ENCODE data around the gene UNG. TPM values are rescaled to one million over a fixed set of nuclear protein-coding genes. Genes with fewer than 3 reads are reported as not detected.

UNG gene
- total and polyA plus RNA-seq, 2 of the 8 experiments (the other 6 are each of a cell fraction or from before 2014, with no cell fraction given) = 71.6 to 163 TPM

DNA sequence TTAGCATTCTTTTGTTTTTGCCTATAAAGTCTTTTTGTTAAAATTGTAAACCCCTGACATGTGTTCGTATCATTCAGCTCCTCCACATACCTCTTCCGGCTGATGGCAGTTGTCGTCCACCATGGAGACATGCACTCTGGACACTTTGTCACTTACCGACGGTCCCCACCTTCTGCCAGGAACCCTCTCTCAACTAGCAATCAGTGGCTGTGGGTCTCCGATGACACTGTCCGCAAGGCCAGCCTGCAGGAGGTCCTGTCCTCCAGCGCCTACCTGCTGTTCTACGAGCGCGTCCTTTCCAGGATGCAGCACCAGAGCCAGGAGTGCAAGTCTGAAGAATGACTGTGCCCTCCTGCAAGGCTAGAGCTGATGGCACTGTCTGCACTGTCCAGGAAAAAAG, 11.8 kb upstream of the UNG start:
- CTCF ChIA-PET (ENCODE audit: partially characterized antibody) = interaction anchor here (1.4 kb wide), 1 partner anchor 200 kb away, joined by 3 read pairs; no protein-coding TSS in a partner anchor
- DNase-seq (ENCODE audit: low read depth in 1 of 2, low spot score in 2 of 2) (no peak), FAIRE-seq (no peak)
- no peak overlapping the region for H3K14ac ChIP-seq (ENCODE audit: insufficient read length)
- H4K8ac ChIP-seq (ENCODE audit: extremely low read depth, insufficient read depth, low read length) = no peak overlapping the region
- H2BK12ac ChIP-seq (ENCODE audit: low read depth, low read length) = no peak overlapping the region
- H3K4ac ChIP-seq (replicated peaks; ENCODE audit: insufficient read length, low read depth, low read length) = no peak overlapping the region
- H3K9me3 ChIP-seq (ENCODE audit: insufficient read depth in 2 of 2, low read depth in 1 of 2, low read length in 1 of 2) = no peaks in the 10 kb centered on the region
- H3K36me3 ChIP-seq (ENCODE audit: control insufficient read depth in 2 of 4, insufficient read depth in 4 of 4, low read length in 3 of 4) = peaks cover 0 to 19% (median 4%) of the 10 kb centered on the region in 4 experiments; a peak in 7 of 8 replicates
- no peak overlapping the region for H2AK5ac ChIP-seq (ENCODE audit: low read depth, low read length)
- no peaks in the 10 kb centered on the region for H3K79me2 ChIP-seq (ENCODE audit: control insufficient read depth in 1 of 2, insufficient read depth in 2 of 2, low read length in 2 of 2)
- H4K91ac ChIP-seq (replicated peaks; ENCODE audit: insufficient read length, low read length) = no peak overlapping the region
- H3K4me1 ChIP-seq (replicated peaks in 1 of 4; ENCODE audit: control insufficient read depth in 3 of 4, insufficient read depth in 4 of 4, low read length in 3 of 4) = no peaks in the 10 kb centered on the region
- no peak overlapping the region for H2BK120ac ChIP-seq (replicated peaks; ENCODE audit: low read depth, low read length)
- H3K9ac ChIP-seq (replicated peaks in 1 of 4; ENCODE audit: extremely low read depth in 1 of 4, low read depth in 3 of 4, low read length in 3 of 4) = no peak overlapping the region
- no peaks in the 10 kb centered on the region for H3K23me2 ChIP-seq (ENCODE audit: low read depth, low read length)
- no peak overlapping the region for H2AFZ ChIP-seq (ENCODE audit: low read length)
- 93% methylated on average over 11 of the region's 11 CpGs; no CpG with 5 or more reads in 1 of the 2 experiments for WGBS, 2 experiments (ENCODE audit: extremely low coverage in 1 of 2, insufficient coverage in 1 of 2, insufficient read length in 1 of 2, insufficient replicate concordance in 2 of 2, low coverage in 1 of 2, low lambda C conversion rate in 2 of 2, missing lambda C conversion rate in 1 of 2)
- H3K23ac ChIP-seq (ENCODE audit: insufficient read length) = no peak overlapping the region
- H3K18ac ChIP-seq (ENCODE audit: extremely low read depth, low read length) = no peak overlapping the region
- H3K56ac ChIP-seq (replicated peaks; ENCODE audit: insufficient read length, low read depth, low read length) = no peak overlapping the region
- peaks cover 0 to 1% of the 10 kb centered on the region in 2 experiments for H4K20me1 ChIP-seq (replicated peaks in 1 of 2; ENCODE audit: control insufficient read depth in 1 of 2, insufficient read depth in 2 of 2, low read length in 2 of 2)
- POLR2A ChIA-PET (ENCODE audit: partially characterized antibody) = interaction anchor here (2.2 kb wide), 1 partner anchor 16 kb away, joined by 7 read pairs; no protein-coding TSS in a partner anchor
- no peak overlapping the region for H2BK20ac ChIP-seq (ENCODE audit: low read length)
- H4K5ac ChIP-seq (ENCODE audit: insufficient read length, low read depth, low read length) = no peak overlapping the region
- H3K4me3 ChIP-seq (ENCODE audit: extremely low read depth in 1 of 4, insufficient read depth in 2 of 4, low read depth in 3 of 4, low read length in 4 of 4) = no peak overlapping the region
- TF ChIP-seq RXRA (IDR thresholded peaks at IDR 0.05; ENCODE audit: insufficient read depth, low read depth, low read length) = no peak
- TF ChIP-seq, protein P1, sequence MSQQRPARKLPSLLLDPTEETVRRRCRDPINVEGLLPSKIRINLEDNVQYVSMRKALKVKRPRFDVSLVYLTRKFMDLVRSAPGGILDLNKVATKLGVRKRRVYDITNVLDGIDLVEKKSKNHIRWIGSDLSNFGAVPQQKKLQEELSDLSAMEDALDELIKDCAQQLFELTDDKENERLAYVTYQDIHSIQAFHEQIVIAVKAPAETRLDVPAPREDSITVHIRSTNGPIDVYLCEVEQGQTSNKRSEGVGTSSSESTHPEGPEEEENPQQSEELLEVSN (IDR thresholded peaks at IDR 0.05) = no peak
- no peak for TF ChIP-seq SIN3A (conservative IDR thresholded peaks at IDR 0.05 in 1 of 2, IDR thresholded peaks at IDR 0.05 in 1 of 2; ENCODE audit: low read depth in 1 of 2, low read length in 2 of 2)
- no peak for TF ChIP-seq CBX8 (IDR thresholded peaks at IDR 0.05; ENCODE audit: borderline replicate concordance, low read depth, low read length)
- H3K4me2 ChIP-seq (ENCODE audit: insufficient read depth in 1 of 2, low read depth in 2 of 2, low read length in 2 of 2) = no peak overlapping the region
- no peak overlapping the region for H2BK15ac ChIP-seq (ENCODE audit: low read length)
- no peak overlapping the region for H2BK5ac ChIP-seq (ENCODE audit: low read depth, low read length)
- no peaks in the 10 kb centered on the region for H3K79me1 ChIP-seq (ENCODE audit: low read depth, low read length)
- no peaks in the 10 kb centered on the region for H3K27me3 ChIP-seq (replicated peaks in 1 of 4; ENCODE audit: control insufficient read depth in 3 of 4, extremely low read depth in 1 of 4, insufficient read depth in 3 of 4, low read length in 3 of 4)
- H3K27ac ChIP-seq (ENCODE audit: low read depth, low read length) = no peak overlapping the region
